ENCODE results near the gene CCDC85B. TPM values are rescaled to one million over a fixed set of nuclear protein-coding genes. Genes with fewer than 3 reads are reported as not detected.
A peak's percentile ranks its signal among the peaks of the same experiment; 100 is the strongest.

Gene CCDC85B
- polyA plus RNA-seq, 3 donors from 2014 or later: 62.9 to 159 (median 142) TPM

- Mint-ChIP-seq H3K27me3 (ENCODE audit: low read depth in 3 of 3) (peaks cover 10 to 21% (median 19%) of the 10 kb centered on the region in 3 donors), H3K9me3 (no peaks in the 10 kb centered on the region), H3K36me3 (peaks cover 13 to 22% (median 13%) of the 10 kb centered on the region in 3 donors), H3K27ac (peak within 1 kb of the TSS; percentile 91 to 99 (median 98)), H3K4me1 (peaks cover 48 to 53% of the 10 kb centered on the region in 2 donors), H3K4me3 (peak within 1 kb of the TSS; percentile 91 to 98 (median 94))
- DNase-seq: peak; percentile 91 to 93 (median 92)
Measured at GRCh38 chr11:65860278-65861164, 30.0 kb upstream of the CCDC85B start, which contains the start of gene MUS81. MUS81 (plus strand) TSS chr11:65860433; CDS start chr11:65860754, 321 bp downstream.

DNA sequence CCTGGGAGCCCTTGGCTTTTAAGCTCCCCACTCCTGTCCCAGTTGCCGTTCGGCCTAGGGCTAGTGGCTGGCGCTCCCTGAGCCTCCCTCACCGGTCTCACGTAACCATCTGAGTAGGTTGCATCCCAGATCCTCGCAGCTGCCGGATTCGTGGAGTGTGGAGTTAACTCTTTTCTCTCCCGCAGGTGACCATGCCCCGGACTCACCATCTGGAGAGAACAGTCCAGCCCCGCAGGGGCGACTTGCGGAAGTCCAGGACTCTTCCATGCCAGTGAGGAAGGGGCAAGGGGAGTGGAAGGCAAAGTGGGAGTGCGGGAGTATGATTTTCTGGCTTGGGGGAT is 29.3 kb upstream of the CCDC85B start:
- H3K9me3 Mint-ChIP-seq: no peaks in the 10 kb centered on the region
- peak overlapping the region; percentile 91 to 98 (median 94) for H3K4me3 Mint-ChIP-seq
- H3K27ac Mint-ChIP-seq: peak overlapping the region in 5 of 6 donors; percentile 76 to 98 (median 82)
- peaks cover 41 to 47% of the 10 kb centered on the region in 2 donors for H3K4me1 Mint-ChIP-seq
- peaks cover 10 to 21% (median 18%) of the 10 kb centered on the region in 3 donors for H3K27me3 Mint-ChIP-seq (ENCODE audit: low read depth in 3 of 3)
- no peak for DNase-seq
- H3K36me3 Mint-ChIP-seq: peaks cover 9 to 16% (median 9%) of the 10 kb centered on the region in 3 donors

- H3K4me1 Mint-ChIP-seq: peaks cover 36 to 42% of the 10 kb centered on the region in 2 donors
- H3K4me3 Mint-ChIP-seq: peak overlapping the region; percentile 91 to 98 (median 94)
- no peaks in the 10 kb centered on the region for H3K9me3 Mint-ChIP-seq
- peaks cover 9 to 21% (median 12%) of the 10 kb centered on the region in 3 donors for H3K27me3 Mint-ChIP-seq (ENCODE audit: low read depth in 3 of 3)
- H3K27ac Mint-ChIP-seq: peak overlapping the region in 5 of 6 donors; percentile 45 to 91 (median 81)
- no peak for DNase-seq
- H3K36me3 Mint-ChIP-seq: peaks cover 6 to 11% (median 6%) of the 10 kb centered on the region in 3 donors
Measured at GRCh38 chr11:65861533-65862183, 28.8 kb upstream of the CCDC85B start.

DNA sequence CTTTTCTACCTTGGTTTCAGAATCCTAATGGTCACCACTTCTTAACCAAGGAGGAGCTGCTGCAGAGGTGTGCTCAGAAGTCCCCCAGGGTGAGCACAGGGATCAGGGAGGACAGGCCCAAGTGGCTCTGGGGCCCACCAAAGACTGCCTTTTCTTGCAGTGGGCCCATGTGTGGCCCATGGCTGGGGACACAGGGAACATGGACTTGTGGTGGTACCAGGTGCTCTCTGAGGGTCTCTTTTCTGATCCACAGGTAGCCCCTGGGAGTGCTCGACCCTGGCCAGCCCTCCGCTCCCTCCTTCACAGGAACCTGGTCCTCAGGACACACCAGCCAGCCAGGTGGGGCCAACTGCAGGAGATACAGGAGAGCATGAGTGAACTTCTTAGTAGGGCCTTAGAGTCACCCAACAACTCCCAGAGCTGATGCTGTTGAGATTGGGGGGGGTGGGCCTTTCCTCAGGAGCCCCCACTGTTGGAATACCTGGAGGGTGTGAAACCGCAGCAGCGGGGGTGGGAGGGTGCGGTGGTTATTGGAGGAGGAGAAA is 28.2 kb upstream of the CCDC85B start:
- Mint-ChIP-seq H3K36me3 (peaks cover 4 to 11% (median 4%) of the 10 kb centered on the region in 3 donors), H3K9me3 (no peaks in the 10 kb centered on the region), H3K27ac (peak overlapping the region in 2 of 6 donors; percentile 62 to 65), H3K4me3 (peak overlapping the region in 2 of 5 donors; percentile 32 to 91), H3K27me3 (ENCODE audit: low read depth in 3 of 3) (peaks cover 6 to 15% (median 10%) of the 10 kb centered on the region in 3 donors), H3K4me1 (peaks cover 34 to 38% of the 10 kb centered on the region in 2 donors)
- no peak for DNase-seq

GRCh38 chr11:65862941-65863888 is 27.3 kb upstream of the CCDC85B start:
- peaks cover 4 to 12% (median 4%) of the 10 kb centered on the region in 3 donors for H3K36me3 Mint-ChIP-seq
- peak overlapping the region in 3 of 6 donors; percentile 22 to 62 (median 45) for H3K27ac Mint-ChIP-seq
- DNase-seq: no peak
- peaks cover 3 to 8% (median 6%) of the 10 kb centered on the region in 3 donors for H3K27me3 Mint-ChIP-seq (ENCODE audit: low read depth in 3 of 3)
- H3K4me1 Mint-ChIP-seq: peaks cover 34 to 37% of the 10 kb centered on the region in 2 donors
- no peaks in the 10 kb centered on the region for H3K9me3 Mint-ChIP-seq
- peak overlapping the region in 2 of 5 donors; percentile 2 to 32 for H3K4me3 Mint-ChIP-seq

DNA sequence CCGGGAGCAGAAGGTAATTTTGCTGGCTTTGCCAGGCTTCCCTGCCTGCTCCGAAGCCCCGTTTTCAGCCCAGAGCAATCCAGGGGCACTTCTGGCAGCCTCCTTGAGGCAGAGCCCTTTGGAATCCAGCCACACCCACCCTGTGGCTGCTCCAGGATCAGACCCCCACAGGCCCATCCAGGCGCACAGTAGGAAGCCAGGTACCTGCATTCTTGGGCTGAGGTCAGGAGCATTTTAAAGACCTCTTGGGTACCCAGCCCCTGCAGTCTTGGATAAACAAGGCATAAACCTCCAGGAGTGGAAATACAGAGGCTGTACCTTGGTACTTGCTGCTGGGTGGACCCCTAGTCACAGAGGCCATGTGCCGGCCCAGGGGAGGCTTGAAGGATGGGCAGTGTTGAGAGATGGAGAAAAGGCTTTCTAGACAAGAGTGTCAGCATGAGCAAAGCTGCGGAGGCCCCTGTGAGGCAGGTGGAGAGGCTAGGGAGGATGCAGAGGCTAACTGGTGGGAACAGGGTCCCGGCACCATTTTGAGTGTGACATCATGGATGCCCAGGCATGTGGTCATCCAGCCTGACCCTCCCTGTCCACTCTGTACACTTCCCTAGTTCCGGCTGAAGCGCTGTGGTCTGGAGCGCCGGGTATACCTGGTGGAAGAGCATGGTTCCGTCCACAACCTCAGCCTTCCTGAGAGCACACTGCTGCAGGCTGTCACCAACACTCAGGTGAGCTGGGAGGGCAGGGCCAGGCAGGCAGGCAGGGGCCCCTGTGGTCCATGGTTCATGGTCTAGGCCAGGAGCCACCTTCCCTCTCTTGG is 26.4 kb upstream of the CCDC85B start:
- peak overlapping the region in 2 of 6 donors; percentile 55 to 66 for H3K27ac Mint-ChIP-seq
- H3K4me3 Mint-ChIP-seq: no peak overlapping the region
- peaks cover 27 to 28% of the 10 kb centered on the region in 2 donors for H3K4me1 Mint-ChIP-seq
- H3K36me3 Mint-ChIP-seq: peaks cover 4 to 12% (median 4%) of the 10 kb centered on the region in 3 donors
- no peak for DNase-seq
- H3K27me3 Mint-ChIP-seq (ENCODE audit: low read depth in 3 of 3): peaks cover 2 to 7% (median 4%) of the 10 kb centered on the region in 3 donors
- H3K9me3 Mint-ChIP-seq: no peaks in the 10 kb centered on the region

DNA sequence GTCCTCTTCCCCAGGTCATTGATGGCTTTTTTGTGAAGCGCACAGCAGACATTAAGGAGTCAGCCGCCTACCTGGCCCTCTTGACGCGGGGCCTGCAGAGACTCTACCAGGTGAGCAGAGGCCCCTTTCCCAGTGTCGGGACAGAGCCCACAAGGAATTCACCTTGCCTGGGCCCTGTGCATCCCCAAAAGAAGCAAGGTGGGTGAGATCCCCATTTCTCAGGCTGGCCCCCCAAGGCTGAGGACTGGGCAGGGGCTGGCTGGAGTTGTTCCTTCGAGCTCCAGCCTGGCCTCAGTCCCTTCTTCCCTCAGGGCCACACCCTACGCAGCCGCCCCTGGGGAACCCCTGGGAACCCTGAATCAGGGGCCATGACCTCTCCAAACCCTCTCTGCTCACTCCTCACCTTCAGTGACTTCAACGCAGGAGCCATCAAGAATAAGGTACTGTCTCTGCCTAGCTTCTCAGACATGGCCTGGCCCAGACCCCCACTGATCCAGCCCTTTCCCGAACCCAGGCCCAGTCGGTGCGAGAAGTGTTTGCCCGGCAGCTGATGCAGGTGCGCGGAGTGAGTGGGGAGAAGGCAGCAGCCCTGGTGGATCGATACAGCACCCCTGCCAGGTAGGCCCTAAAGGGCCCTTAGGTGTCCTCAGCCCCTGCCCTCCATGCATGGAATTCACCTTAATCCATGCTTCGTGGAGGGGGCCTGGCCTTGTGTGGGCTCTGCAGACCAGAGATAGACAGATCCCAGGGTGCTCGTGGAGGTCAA is 25.6 kb upstream of the CCDC85B start:
- peaks cover 4 to 12% (median 4%) of the 10 kb centered on the region in 3 donors for H3K36me3 Mint-ChIP-seq
- H3K27me3 Mint-ChIP-seq (ENCODE audit: low read depth in 3 of 3): peaks cover 2 to 8% (median 4%) of the 10 kb centered on the region in 3 donors
- peak overlapping the region in 1 of 6 donors; percentile 84 for H3K27ac Mint-ChIP-seq
- H3K9me3 Mint-ChIP-seq: no peaks in the 10 kb centered on the region
- no peak for DNase-seq
- H3K4me1 Mint-ChIP-seq: peaks cover 20 to 24% of the 10 kb centered on the region in 2 donors
- H3K4me3 Mint-ChIP-seq: no peak overlapping the region

DNA sequence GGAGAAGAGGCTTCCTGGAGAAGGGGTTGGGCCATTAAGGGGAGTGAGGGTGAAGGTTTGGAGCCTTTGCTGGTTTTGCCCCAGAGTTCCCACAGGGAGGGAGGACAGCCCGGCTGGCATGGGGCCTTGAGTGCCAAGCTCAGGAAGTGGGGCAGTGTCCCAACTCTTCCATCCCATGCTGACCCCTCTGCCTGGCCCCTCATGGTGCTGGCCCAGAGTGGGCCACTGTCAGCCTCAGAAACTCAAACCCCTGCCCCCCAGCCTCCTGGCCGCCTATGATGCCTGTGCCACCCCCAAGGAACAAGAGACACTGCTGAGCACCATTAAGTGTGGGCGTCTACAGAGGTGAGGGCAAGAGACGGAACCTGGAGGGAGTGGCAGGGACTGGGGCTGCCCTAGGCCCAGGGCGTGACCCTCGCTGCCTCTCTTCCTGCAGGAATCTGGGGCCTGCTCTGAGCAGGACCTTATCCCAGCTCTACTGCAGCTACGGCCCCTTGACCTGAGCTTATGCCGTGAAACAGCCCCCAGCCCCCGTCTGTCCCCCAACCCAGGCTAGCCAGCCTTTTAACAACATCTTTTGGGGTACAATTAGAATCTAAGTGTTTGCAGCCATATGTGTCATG is 24.8 kb upstream of the CCDC85B start:
- no peak for DNase-seq
- no peaks in the 10 kb centered on the region for H3K9me3 Mint-ChIP-seq
- H3K36me3 Mint-ChIP-seq: peaks cover 4 to 12% (median 4%) of the 10 kb centered on the region in 3 donors
- no peak overlapping the region for H3K27ac Mint-ChIP-seq
- H3K4me1 Mint-ChIP-seq: peaks cover 18 to 26% of the 10 kb centered on the region in 2 donors
- H3K27me3 Mint-ChIP-seq (ENCODE audit: low read depth in 3 of 3): peaks cover 0 to 5% (median 2%) of the 10 kb centered on the region in 3 donors
- no peak overlapping the region for H3K4me3 Mint-ChIP-seq

DNA sequence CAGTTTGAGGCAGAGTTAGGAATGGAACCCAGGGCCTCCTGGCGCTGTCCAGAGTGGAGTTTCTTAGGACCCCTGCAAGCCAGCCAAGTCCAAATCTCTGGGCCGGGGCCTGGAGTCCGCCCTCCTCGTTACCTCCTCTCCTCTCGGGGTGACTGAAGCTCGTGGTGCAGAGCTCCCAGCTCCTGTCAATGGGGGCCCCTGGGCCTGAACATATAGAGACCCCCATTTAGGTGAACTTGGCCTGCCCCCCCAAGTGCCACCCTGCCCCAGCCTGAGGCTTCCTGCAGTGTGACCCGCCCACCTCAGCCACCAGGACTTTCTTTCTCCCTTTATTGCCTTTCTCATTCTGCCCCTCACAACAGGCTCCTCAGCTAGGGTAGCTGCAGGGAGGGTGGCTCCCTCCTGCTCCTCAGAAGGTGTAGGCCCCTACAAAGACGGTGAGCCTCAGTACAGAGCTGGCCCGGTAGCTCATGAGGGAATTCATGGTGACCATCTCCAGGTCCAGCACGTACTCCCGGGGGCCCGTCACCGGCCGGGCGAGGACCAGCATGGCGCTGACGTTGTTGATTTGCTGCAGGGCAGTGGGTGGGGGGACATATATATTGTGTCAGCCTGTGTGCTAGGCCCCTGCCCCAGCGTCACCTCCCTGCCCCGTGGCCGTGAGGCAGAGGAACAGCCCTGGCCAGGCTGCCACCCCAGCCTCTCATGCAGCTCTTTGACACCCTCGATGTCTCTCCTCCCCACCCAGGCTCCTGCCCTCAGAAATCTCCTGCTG is 23.8 kb upstream of the CCDC85B start:
- H3K27ac Mint-ChIP-seq: no peak overlapping the region
- DNase-seq: no peak
- H3K27me3 Mint-ChIP-seq (ENCODE audit: low read depth in 3 of 3): peaks cover 0 to 5% (median 2%) of the 10 kb centered on the region in 3 donors
- peaks cover 15 to 25% of the 10 kb centered on the region in 2 donors for H3K4me1 Mint-ChIP-seq
- no peak overlapping the region for H3K4me3 Mint-ChIP-seq
- H3K9me3 Mint-ChIP-seq: no peaks in the 10 kb centered on the region
- H3K36me3 Mint-ChIP-seq: peaks cover 4 to 12% (median 4%) of the 10 kb centered on the region in 3 donors

GRCh38 chr11:65867284-65868071 is 23.0 kb upstream of the CCDC85B start:
- no peak for DNase-seq
- Mint-ChIP-seq H3K36me3 (peaks cover 4 to 11% (median 4%) of the 10 kb centered on the region in 3 donors), H3K27ac (no peak overlapping the region), H3K4me3 (no peak overlapping the region), H3K4me1 (peaks cover 14 to 27% of the 10 kb centered on the region in 2 donors), H3K27me3 (ENCODE audit: low read depth in 3 of 3) (peaks cover 0 to 5% (median 2%) of the 10 kb centered on the region in 3 donors), H3K9me3 (no peaks in the 10 kb centered on the region)

All from immature natural killer cell (primary cell).